ENCODE data around the gene ACLY. TPM values are rescaled to one million over a fixed set of nuclear protein-coding genes. Genes with fewer than 3 reads are reported as not detected.

ACLY gene
- total and polyA plus RNA-seq, 2 of the 13 experiments (the other 11 are each of a cell fraction or from before 2014, with no cell fraction given), result 111 to 218 TPM

- TF ChIP-seq, protein P1, sequence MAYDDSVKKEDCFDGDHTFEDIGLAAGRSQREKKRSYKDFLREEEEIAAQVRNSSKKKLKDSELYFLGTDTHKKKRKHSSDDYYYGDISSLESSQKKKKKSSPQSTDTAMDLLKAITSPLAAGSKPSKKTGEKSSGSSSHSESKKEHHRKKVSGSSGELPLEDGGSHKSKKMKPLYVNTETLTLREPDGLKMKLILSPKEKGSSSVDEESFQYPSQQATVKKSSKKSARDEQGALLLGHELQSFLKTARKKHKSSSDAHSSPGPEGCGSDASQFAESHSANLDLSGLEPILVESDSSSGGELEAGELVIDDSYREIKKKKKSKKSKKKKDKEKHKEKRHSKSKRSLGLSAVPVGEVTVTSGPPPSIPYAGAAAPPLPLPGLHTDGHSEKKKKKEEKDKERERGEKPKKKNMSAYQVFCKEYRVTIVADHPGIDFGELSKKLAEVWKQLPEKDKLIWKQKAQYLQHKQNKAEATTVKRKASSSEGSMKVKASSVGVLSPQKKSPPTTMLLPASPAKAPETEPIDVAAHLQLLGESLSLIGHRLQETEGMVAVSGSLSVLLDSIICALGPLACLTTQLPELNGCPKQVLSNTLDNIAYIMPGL (CRISPR knock-in tag; IDR thresholded peaks at IDR 0.05; ENCODE audit: borderline replicate concordance in 1 of 2, low read depth in 1 of 2), result peak; percentile 85 to 94
- peak; percentile 96 for TF ChIP-seq ZNF547 (CRISPR knock-in tag; IDR thresholded peaks at IDR 0.05)
- TF ChIP-seq REPIN1 (CRISPR knock-in tag; IDR thresholded peaks at IDR 0.05; ENCODE audit: borderline replicate concordance, low read depth), result peak; percentile 90
- TF ChIP-seq, protein P2, sequence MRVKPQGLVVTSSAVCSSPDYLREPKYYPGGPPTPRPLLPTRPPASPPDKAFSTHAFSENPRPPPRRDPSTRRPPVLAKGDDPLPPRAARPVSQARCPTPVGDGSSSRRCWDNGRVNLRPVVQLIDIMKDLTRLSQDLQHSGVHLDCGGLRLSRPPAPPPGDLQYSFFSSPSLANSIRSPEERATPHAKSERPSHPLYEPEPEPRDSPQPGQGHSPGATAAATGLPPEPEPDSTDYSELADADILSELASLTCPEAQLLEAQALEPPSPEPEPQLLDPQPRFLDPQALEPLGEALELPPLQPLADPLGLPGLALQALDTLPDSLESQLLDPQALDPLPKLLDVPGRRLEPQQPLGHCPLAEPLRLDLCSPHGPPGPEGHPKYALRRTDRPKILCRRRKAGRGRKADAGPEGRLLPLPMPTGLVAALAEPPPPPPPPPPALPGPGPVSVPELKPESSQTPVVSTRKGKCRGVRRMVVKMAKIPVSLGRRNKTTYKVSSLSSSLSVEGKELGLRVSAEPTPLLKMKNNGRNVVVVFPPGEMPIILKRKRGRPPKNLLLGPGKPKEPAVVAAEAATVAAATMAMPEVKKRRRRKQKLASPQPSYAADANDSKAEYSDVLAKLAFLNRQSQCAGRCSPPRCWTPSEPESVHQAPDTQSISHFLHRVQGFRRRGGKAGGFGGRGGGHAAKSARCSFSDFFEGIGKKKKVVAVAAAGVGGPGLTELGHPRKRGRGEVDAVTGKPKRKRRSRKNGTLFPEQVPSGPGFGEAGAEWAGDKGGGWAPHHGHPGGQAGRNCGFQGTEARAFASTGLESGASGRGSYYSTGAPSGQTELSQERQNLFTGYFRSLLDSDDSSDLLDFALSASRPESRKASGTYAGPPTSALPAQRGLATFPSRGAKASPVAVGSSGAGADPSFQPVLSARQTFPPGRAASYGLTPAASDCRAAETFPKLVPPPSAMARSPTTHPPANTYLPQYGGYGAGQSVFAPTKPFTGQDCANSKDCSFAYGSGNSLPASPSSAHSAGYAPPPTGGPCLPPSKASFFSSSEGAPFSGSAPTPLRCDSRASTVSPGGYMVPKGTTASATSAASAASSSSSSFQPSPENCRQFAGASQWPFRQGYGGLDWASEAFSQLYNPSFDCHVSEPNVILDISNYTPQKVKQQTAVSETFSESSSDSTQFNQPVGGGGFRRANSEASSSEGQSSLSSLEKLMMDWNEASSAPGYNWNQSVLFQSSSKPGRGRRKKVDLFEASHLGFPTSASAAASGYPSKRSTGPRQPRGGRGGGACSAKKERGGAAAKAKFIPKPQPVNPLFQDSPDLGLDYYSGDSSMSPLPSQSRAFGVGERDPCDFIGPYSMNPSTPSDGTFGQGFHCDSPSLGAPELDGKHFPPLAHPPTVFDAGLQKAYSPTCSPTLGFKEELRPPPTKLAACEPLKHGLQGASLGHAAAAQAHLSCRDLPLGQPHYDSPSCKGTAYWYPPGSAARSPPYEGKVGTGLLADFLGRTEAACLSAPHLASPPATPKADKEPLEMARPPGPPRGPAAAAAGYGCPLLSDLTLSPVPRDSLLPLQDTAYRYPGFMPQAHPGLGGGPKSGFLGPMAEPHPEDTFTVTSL (CRISPR knock-in tag; IDR thresholded peaks at IDR 0.05; ENCODE audit: borderline replicate concordance), result peak; percentile 48; the same call in 1 of the 2 replicates
- TF ChIP-seq CHD2 (IDR thresholded peaks at IDR 0.05; ENCODE audit: low read depth, low read length), result 0 out of 2 replicates have a peak, but pooled peaks have one; percentile 17
- no peak for TF ChIP-seq GMEB2 (CRISPR knock-in tag; IDR thresholded peaks at IDR 0.05; ENCODE audit: low read depth)
- TF ChIP-seq ZNF619 (CRISPR knock-in tag; IDR thresholded peaks at IDR 0.05), result no peak; the same call in 1 of the 2 replicates
- TF ChIP-seq, protein P3, sequence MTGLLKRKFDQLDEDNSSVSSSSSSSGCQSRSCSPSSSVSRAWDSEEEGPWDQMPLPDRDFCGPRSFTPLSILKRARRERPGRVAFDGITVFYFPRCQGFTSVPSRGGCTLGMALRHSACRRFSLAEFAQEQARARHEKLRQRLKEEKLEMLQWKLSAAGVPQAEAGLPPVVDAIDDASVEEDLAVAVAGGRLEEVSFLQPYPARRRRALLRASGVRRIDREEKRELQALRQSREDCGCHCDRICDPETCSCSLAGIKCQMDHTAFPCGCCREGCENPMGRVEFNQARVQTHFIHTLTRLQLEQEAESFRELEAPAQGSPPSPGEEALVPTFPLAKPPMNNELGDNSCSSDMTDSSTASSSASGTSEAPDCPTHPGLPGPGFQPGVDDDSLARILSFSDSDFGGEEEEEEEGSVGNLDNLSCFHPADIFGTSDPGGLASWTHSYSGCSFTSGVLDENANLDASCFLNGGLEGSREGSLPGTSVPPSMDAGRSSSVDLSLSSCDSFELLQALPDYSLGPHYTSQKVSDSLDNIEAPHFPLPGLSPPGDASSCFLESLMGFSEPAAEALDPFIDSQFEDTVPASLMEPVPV (CRISPR knock-in tag; IDR thresholded peaks at IDR 0.05), result peak; percentile 27; the same call in 1 of the 2 replicates
- TF ChIP-seq BCL6 (CRISPR knock-in tag; IDR thresholded peaks at IDR 0.05), result peak; percentile 47; the same call in 1 of the 2 replicates
- 0 out of 2 replicates have a peak, but pooled peaks have one; percentile 82 for TF ChIP-seq ETV6 (CRISPR knock-in tag; conservative IDR thresholded peaks at IDR 0.05)
- TF ChIP-seq HNRNPL (IDR thresholded peaks at IDR 0.05; ENCODE audit: low read depth, low read length), result no peak
- TF ChIP-seq ZNF205 (CRISPR knock-in tag; IDR thresholded peaks at IDR 0.05), result peak; percentile 89
- peak; percentile 57; the same call in 1 of the 2 replicates for TF ChIP-seq KDM3A (CRISPR knock-in tag; IDR thresholded peaks at IDR 0.05; ENCODE audit: low read depth)
- TF ChIP-seq IRF2 (CRISPR knock-in tag; IDR thresholded peaks at IDR 0.05), result peak; percentile 91
- peak; percentile 80 for TF ChIP-seq ZFX (CRISPR knock-in tag; IDR thresholded peaks at IDR 0.05; ENCODE audit: low read depth)
These were observed 11.5 kb upstream of the ACLY start, which contains the start of gene ODAD4 (continued) for GRCh38 chr17:41930009-41930832.

Data from HepG2 (cell line).